GM21619 (cell line): Measurements from ENCODE around the gene AGRN.
A peak's percentile ranks its signal among the peaks of the same experiment; 100 is the strongest.
"Not testable (repeated sequence)": the region's sequence is repeated elsewhere in the genome, so short reads cannot be mapped to it uniquely, and the experiment has no call there.

Experiments
- ATAC-seq: cut with Tn5 transposase; IDR thresholded peaks from one replicate; pipeline ENCODE4 v1.9.1; 2021; ENCODE audit not compliant: unreplicated experiment

The AGRN gene

GRCh38 chr1:1000357-1001056, 19.4 kb upstream of the AGRN start:
- ATAC-seq, result no peak

- no peak for ATAC-seq
Observed at GRCh38 chr1:1001057-1001783, 18.7 kb upstream of the AGRN start.

GRCh38 chr1:1003618-1004419, 16.1 kb upstream of the AGRN start:
- no peak for ATAC-seq

- no peak for ATAC-seq
Observed at GRCh38 chr1:1004420-1004779, 15.5 kb upstream of the AGRN start.

GRCh38 chr1:1004780-1005697, 14.9 kb upstream of the AGRN start:
- no peak for ATAC-seq

- ATAC-seq, result no peak
Observed at GRCh38 chr1:1005774-1006304, 14.1 kb upstream of the AGRN start.

- no peak for ATAC-seq
Observed at GRCh38 chr1:1006305-1007159, 13.4 kb upstream of the AGRN start.

GRCh38 chr1:1010131-1010530, 9.8 kb upstream of the AGRN start:
- not testable (repeated sequence) for ATAC-seq

GRCh38 chr1:1011396-1011949, 8.4 kb upstream of the AGRN start:
- ATAC-seq, result no peak

GRCh38 chr1:1012736-1013104, 7.2 kb upstream of the AGRN start:
- ATAC-seq, result not testable (repeated sequence)

GRCh38 chr1:1013105-1013921, 6.6 kb upstream of the AGRN start, which contains the start of gene ISG15:
Gene ISG15, plus strand, starts transcription at chr1:1013497. Its CDS starts 77 bp downstream, at chr1:1013574.
- peak; percentile 75 for ATAC-seq

- no peak for ATAC-seq
Observed at GRCh38 chr1:1013922-1014648, 5.8 kb upstream of the AGRN start.

GRCh38 chr1:1014799-1015681, 4.9 kb upstream of the AGRN start:
- no peak for ATAC-seq

GRCh38 chr1:1017397-1018320, 2.3 kb upstream of the AGRN start:
- ATAC-seq, result not testable (repeated sequence)

GRCh38 chr1:1018321-1018685, 1.6 kb upstream of the AGRN start:
- ATAC-seq, result not testable (repeated sequence)
